ENCODE measurements around the gene SLC35F6.

SLC35F6 gene, protein sequence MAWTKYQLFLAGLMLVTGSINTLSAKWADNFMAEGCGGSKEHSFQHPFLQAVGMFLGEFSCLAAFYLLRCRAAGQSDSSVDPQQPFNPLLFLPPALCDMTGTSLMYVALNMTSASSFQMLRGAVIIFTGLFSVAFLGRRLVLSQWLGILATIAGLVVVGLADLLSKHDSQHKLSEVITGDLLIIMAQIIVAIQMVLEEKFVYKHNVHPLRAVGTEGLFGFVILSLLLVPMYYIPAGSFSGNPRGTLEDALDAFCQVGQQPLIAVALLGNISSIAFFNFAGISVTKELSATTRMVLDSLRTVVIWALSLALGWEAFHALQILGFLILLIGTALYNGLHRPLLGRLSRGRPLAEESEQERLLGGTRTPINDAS

DNA sequence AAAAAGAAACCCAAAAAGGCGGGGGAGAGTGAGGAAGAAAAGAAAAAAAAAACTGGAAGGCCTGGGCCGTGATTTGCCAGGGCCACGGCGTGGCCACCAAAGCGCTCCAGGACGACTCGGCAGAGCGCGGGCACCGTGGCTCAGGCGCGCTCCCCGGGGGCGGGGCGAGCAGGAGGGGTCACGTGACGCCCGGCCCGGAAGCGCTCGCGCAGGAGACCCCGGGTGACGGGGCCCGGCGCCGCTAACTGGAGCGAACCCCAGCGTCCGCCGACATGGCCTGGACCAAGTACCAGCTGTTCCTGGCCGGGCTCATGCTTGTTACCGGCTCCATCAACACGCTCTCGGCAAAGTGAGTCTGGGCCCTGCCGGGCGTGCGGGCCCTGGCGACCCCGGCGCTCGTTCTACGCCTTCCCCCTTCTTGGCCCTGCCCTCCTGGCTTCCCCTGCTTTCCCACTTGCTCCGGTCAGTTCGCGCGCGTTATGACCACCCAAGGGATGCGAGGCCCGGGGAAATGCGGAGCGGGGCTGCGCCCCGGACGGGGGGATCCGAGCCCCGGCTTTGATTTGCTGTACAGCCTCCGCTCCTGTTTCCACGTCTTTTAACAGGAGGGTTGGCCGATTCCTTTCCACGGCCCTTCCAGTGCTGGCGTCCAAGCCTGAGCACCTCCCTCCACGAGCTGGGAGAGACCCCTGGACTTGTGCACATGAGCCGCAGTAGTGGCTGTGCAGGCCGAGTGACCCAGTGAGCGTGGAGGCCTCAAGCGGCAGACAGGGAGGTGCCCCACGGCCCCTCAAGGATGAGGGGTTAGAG is at the start of gene SLC35F6:
Gene SLC35F6 (plus strand): TSS at position 207 of the 810 bp plus-strand sequence. CDS start 66 bp downstream, at position 273.
- no peak for DNase-seq

DNA sequence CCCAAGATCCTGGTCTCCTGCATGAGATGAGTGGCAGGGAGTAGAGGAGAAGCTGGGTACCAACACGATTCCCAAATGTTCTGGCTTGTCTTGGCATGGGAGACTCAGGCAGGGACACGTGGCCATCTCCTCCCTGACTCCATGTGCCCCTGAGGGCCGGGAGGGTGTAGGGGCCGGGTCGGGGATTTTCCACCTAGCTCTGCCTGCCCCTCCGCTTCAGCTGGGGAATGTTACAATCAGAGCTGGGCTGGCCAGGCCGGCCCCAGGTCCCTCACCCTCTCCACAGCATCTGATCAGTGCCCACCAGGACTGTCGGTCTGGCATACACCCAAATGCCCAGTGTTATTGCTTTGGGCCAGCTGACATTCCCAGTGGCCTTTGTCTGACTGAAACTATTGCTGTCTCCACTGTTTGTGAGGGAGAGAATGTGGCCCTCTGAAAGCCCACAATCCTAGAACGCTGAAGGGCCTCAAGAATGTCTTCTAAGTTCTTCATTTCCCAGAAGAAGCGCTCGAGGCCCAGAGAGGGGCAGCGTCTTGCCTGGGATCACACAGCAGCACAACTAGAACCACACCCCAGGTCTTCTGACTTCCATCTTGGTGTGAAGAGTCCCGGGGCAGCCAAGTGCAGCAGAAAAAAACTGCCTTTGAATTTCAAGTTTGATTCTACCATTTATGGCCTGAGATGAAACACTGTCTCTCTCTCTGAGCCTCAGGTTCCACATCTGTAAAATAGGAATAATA is 48.4 kb upstream of the SLC35F6 start:
- no peak for DNase-seq

DNA sequence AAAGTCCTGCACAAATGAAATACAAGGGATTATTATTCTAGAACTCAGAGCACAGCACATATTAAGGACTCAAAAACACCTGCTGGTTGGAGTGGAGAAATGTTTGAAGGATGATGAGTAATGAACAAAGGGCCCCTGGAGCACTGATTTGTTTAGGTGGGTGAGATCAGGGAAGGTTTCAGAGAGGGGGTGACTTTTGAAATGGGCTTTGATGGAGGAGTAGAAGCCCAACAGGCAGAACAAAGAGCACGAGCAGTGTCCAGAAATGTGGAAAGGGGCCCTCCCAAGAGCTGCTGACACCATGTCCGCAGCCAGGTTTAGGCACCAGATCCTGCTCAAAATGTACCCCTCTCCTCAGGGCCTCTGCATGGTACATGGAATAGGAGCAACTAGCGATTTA is 47.7 kb upstream of the SLC35F6 start:
- no peak for DNase-seq

DNA sequence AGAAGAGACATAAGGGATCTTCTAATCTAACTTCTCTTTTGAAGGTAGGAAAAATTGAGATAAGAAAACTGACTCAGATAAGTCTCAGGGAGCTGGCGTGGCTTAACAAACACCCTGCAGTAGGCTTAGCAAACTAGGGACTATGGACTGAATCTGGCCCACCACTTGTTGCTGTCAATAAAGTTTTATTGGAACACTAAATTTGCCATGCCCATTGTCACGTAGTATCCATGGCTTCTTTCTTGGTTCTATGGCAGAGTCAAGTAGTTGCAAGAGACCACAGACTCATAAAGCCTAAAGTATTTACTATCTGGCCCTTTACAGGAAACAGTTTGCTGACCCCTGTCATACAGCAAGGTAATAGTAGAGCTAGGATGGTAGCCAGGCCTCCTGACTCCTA is 47.3 kb upstream of the SLC35F6 start:
- DNase-seq = no peak

DNA sequence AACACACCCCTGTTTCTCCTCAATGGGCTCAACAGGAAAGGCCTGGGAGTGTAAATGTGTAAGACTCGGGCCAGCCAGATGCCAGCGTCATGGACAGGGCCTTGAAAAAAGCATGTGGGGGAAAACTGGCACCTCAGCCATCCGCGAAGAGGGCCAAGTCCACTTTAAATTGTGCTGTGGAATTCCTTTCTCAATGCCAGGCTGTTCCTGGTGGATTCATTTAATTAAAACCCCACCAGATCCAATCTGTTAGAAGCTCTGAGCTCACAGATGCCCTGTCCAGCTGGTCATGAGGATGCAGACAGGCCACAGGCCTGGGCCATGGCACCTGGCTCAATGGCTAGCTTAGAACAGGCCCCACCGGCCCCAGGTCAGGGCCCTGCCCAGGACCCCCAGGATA is 46.7 kb upstream of the SLC35F6 start:
- DNase-seq = no peak

- no peak for DNase-seq
Observed at GRCh38 chr2:26718949-26719686, 45.0 kb upstream of the SLC35F6 start.

GRCh38 chr2:26720322-26721114 is 43.6 kb upstream of the SLC35F6 start:
- no peak for DNase-seq

DNA sequence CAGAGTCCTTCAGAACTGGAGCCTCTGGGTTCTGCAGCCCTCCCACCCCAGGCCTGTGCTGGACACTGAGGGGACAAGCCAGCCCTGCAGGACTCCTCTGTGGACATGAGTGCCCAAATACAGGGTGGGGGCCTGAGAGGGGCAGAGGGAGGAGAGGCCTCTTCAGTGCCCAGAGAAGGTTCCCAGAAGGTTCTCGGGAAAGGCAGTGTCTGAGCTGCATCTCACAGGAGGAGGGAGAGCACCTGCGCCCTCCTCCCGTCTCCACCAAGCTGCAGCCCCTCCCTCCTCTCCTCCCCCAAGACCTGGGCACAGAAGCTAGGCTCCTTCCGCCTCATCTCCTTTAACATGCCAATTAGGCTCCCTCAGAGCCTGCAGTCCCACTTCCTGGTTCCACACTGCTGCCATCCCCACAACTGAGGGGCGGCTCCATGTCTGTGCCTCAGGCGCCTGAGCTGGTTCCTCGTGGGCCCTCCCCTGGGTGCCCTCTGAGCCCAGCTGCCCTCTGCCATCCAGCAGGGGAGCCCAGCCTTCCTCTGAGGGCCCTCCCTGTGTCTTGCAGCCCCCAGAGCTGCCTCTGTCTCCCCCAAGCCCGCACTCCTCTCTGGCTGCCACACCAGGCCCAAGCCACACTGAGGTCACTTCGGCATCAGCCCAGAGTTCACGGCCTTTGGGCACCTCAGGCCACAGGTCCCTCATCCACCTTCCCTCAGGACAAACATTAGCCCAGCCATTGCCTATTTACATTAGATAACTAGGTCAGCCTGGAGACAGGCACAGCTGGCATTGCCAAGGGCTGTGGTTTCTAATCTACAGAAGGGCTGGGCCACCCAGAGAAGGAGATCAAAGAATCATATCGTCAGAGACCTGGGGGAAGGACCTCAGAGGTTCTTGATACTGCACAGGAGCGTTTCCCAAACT is 42.7 kb upstream of the SLC35F6 start:
- no peak for DNase-seq

- no peak for DNase-seq
Observed at GRCh38 chr2:26722328-26722727, 41.8 kb upstream of the SLC35F6 start.

DNA sequence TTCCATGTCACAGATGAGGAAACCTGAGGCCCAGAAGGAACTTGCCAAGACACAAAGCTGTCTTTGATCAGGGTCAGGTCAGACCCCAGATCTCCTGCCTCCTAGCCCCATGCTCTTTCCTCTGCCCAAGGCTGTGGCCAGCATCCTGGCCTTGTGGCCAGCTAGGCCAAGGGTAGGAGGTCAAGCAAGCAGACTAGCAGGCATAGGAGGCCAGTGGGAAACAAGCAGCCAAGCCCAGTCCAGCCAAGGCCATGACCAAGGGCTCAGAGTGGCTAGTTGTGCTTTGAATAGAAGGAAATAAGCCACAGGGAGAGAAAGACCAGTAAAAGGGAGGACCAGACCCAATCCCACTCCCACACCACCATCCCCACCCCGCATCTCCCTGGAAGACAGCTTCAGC is 41.2 kb upstream of the SLC35F6 start:
- no peak for DNase-seq

GRCh38 chr2:26723475-26723874 is 40.6 kb upstream of the SLC35F6 start:
- no peak for DNase-seq

DNA sequence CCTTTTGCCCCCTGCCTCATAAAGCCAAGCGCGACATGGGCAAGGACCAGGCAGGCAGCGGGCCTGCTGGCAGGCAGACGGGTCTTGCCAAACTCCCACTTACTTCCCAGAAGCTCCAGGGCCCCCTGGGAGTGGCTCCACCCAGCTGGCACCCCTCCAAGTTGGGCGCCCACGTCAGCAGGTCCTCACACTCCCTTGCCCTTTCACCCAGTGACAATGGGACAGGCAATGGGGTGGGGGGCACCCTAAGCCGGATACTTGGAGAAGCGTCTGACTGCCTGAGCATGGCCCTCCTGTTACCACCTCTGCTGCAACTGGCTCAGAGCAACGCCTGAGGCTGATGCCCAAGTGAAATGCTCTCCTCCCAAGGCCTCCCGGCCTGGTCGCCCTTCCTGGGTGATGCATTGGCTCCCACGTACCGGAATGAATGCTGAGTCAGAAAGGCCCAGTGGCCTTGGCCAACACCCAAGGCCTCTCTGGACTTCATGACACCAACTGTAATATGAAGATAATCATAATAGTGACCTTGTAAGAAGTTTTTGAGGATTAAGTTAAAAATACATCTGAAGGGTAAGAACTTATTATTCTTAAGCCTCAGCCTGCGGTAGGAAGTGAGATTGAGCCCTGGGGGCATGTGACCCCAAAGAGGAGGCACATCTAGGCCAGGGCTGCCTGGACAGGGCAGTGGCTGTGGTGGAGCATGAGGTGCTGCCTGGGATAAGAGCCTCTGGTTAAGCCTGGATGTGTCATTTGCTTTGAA is 39.9 kb upstream of the SLC35F6 start:
- no peak for DNase-seq

DNA sequence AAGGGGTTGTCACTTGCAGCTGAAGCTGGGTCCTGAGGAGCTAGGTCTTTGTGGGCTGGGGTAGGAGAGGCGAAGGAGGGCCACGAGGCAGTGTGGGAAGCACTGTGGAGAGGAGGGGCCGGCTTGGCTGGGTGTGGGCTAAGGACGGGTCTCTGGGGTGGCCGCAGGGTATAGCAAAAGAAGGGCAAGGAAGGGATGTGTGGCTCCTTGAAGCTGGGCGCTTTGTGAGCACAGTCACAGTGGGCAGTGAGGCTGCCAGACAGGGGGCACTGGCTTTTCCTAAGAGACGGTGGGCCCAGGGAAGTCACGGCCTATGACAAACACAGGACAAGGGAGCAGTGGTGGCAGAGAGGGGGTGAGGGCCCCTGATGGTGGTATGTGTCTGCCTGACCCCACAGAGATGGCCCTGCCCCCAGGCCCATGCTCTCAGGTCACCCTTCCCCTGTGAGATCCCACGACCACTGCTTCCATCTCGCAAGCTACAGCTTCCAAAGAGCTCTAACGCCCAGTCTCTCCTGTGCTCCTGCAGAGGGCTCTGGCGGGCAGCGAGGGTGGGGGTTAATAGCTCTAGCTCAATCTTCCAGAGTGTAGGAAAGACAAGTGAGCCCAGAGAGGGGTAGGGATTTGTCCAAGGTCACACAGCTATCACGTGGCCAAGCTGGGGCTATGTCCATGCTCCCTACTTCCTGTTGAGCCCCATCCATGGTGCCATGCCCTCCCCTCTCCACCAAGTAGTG is 39.1 kb upstream of the SLC35F6 start:
- DNase-seq = no peak

DNA sequence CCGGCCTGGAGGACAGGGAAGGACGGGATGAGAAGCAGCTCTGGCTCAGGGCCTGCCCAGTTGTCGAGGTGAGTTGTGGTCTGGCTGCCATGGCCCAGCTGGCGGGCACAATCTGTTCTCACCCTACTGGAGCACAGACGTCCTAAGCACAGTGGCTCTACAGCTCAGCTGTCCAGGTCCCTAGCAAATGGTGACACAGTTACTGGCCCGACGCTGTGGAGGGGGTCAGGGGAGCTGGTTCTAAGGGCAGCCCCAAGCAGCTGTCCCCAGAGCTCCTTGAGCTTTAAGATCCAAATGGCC is 38.6 kb upstream of the SLC35F6 start:
- DNase-seq = peak; percentile 91

GRCh38 chr2:26726228-26726627 is 37.9 kb upstream of the SLC35F6 start:
- no peak for DNase-seq

DNA sequence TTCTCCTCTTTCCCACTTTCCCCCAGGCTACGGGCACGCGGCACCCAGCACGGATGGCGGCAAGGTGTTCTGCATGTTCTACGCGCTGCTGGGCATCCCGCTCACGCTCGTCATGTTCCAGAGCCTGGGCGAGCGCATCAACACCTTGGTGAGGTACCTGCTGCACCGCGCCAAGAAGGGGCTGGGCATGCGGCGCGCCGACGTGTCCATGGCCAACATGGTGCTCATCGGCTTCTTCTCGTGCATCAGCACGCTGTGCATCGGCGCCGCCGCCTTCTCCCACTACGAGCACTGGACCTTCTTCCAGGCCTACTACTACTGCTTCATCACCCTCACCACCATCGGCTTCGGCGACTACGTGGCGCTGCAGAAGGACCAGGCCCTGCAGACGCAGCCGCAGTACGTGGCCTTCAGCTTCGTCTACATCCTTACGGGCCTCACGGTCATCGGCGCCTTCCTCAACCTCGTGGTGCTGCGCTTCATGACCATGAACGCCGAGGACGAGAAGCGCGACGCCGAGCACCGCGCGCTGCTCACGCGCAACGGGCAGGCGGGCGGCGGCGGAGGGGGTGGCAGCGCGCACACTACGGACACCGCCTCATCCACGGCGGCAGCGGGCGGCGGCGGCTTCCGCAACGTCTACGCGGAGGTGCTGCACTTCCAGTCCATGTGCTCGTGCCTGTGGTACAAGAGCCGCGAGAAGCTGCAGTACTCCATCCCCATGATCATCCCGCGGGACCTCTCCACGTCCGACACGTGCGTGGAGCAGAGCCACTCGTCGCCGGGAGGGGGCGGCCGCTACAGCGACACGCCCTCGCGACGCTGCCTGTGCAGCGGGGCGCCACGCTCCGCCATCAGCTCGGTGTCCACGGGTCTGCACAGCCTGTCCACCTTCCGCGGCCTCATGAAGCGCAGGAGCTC is 36.2 kb upstream of the SLC35F6 start:
- DNase-seq = no peak

DNA sequence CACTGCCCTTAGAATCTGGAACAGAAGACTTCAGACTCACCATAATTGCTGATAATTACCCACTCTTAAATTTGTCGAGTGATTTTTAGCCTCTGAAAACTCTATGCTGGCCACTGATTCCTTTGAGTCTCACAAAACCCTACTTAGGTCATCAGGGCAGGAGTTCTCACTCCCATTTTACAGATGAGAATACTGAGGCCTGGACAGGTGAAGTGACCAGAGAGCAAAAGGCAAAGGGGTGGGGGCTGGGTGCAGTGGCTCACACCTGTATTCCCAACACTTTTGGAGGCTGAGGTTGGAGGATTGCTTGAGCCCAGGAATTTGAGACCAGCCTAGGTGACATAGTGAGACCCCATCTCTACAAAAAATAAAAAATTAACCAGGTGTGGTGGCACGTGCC is 34.8 kb upstream of the SLC35F6 start:
- no peak for DNase-seq
